CD14-positive monocyte (primary cell): Measurements from ENCODE around the gene PRICKLE1. TPM values are rescaled to one million over a fixed set of nuclear protein-coding genes. Genes with fewer than 3 reads are reported as not detected.

Source experiments
- DNase-seq, 3 donors: peaks; one replicate each; pipeline ENCODE4 v3.0.0-alpha.2; 2011 to 2022
- H2AFZ ChIP-seq: 2 replicates; pipeline ENCODE4 v1.6.0; 2012; ENCODE audit warnings: mild to moderate bottlenecking, low read depth, low read length, inconsistent platforms; ENCODE audit not compliant: insufficient read depth, poor library complexity, severe bottlenecking
- H3K27ac ChIP-seq, 2 donors: 1 replicate in 1 of 2; 2 replicates in 1 of 2; pipeline ENCODE4 v1.5.1; 2012 to 2013; ENCODE audit warnings: low read length in 2 of 2, control low read depth in 1 of 2, inconsistent platforms in 1 of 2, low read depth in 1 of 2, mild to moderate bottlenecking in 1 of 2
- H3K27me3 ChIP-seq, 2 donors: one replicate each; pipeline versions ENCODE4 v1.6.0 to v1.6.1; 2011 to 2013; ENCODE audit warnings: low read length in 2 of 2; ENCODE audit not compliant: control insufficient read depth in 2 of 2, insufficient read depth in 2 of 2
- H3K36me3 ChIP-seq, 2 donors: replicated peaks in 1 of 2; 1 replicate in 1 of 2; 2 replicates in 1 of 2; pipeline versions ENCODE4 v1.5.1 to v1.6.1; 2012 to 2013; ENCODE audit warnings: low read length in 2 of 2, control low read depth in 1 of 2, inconsistent platforms in 1 of 2, mild to moderate bottlenecking in 1 of 2; ENCODE audit not compliant: insufficient read depth in 2 of 2, control insufficient read depth in 1 of 2
- H3K4me1 ChIP-seq, 2 donors: 1 replicate in 1 of 2; 2 replicates in 1 of 2; pipeline versions ENCODE4 v1.5.1 to v1.6.1; 2012 to 2013; ENCODE audit warnings: low read length in 2 of 2, control low read depth in 1 of 2, inconsistent platforms in 1 of 2, mild to moderate bottlenecking in 1 of 2, moderate library complexity in 1 of 2; ENCODE audit not compliant: insufficient read depth in 2 of 2, control insufficient read depth in 1 of 2
- H3K4me2 ChIP-seq: replicated peaks from 2 replicates; pipeline ENCODE3; 2012; ENCODE audit warnings: low read length, moderate library complexity, mild to moderate bottlenecking; ENCODE audit not compliant: poor library complexity, severe bottlenecking; ENCODE audit errors: extremely low read depth
- H3K4me3 ChIP-seq, 3 experiments: fragments of 200-600 bp in 1 of 3; sonication (generic) in 1 of 3; replicated peaks in 1 of 3; 1 replicate in 2 of 3; 2 replicates in 1 of 3; pipeline ENCODE4 v1.5.1; 2011 to 2013; ENCODE audit warnings: low read length in 3 of 3, mild to moderate bottlenecking in 3 of 3, control low read depth in 2 of 3, low read depth in 2 of 3, inconsistent platforms in 1 of 3, moderate library complexity in 1 of 3
- H3K79me2 ChIP-seq: 2 replicates; pipeline ENCODE4 v1.6.0; 2012; ENCODE audit warnings: mild to moderate bottlenecking, control low read depth, inconsistent platforms, low read length, moderate library complexity; ENCODE audit not compliant: insufficient read depth
- H3K9ac ChIP-seq: 2 replicates; pipeline ENCODE4 v1.6.0; 2017; ENCODE audit warnings: low read length, mild to moderate bottlenecking; ENCODE audit not compliant: insufficient read depth, poor library complexity, severe bottlenecking
- H3K9me3 ChIP-seq, 2 donors: replicated peaks in 1 of 2; 1 replicate in 1 of 2; 2 replicates in 1 of 2; pipeline versions ENCODE4 v1.5.1 to v1.6.1; 2012 to 2013; ENCODE audit warnings: low read length in 2 of 2, control low read depth in 1 of 2; ENCODE audit not compliant: control insufficient read depth in 1 of 2, insufficient read depth in 1 of 2
- H4K20me1 ChIP-seq: 2 replicates; pipeline ENCODE4 v1.6.0; 2012; ENCODE audit warnings: mild to moderate bottlenecking, low read length, control low read depth, moderate library complexity; ENCODE audit not compliant: insufficient read depth
- H3K27ac Mint-ChIP-seq, 7 donors: one replicate each; pipeline ENCODE4 v1.8.0; 2020; ENCODE audit warnings: mild to moderate bottlenecking in 7 of 7, mixed read lengths in 7 of 7, moderate library complexity in 6 of 7, inconsistent platforms in 2 of 7
- H3K27me3 Mint-ChIP-seq, 3 donors: one replicate each; pipeline ENCODE4 v1.8.0; 2021 to 2022; ENCODE audit warnings: low read depth in 3 of 3, mild to moderate bottlenecking in 3 of 3, mixed read lengths in 3 of 3, moderate library complexity in 3 of 3, inconsistent platforms in 1 of 3
- H3K36me3 Mint-ChIP-seq, 2 donors: one replicate each; pipeline ENCODE4 v1.8.0; 2020; ENCODE audit warnings: mixed read lengths in 2 of 2, inconsistent platforms in 1 of 2, mild to moderate bottlenecking in 1 of 2
- H3K4me1 Mint-ChIP-seq: one replicate; pipeline ENCODE4 v1.8.0; 2020; ENCODE audit warnings: mild to moderate bottlenecking, mixed read lengths
- H3K4me3 Mint-ChIP-seq, 2 donors: one replicate each; pipeline ENCODE4 v1.8.0; 2020; ENCODE audit warnings: mild to moderate bottlenecking in 2 of 2, mixed read lengths in 2 of 2, moderate library complexity in 1 of 2
- H3K9me3 Mint-ChIP-seq, 7 donors: one replicate each; pipeline ENCODE4 v1.8.0; 2020 to 2022; ENCODE audit warnings: mixed read lengths in 7 of 7, mild to moderate bottlenecking in 6 of 7, moderate library complexity in 6 of 7, inconsistent platforms in 2 of 7
- WGBS: methylation state at CpG from one replicate; pipeline ENCODE4 v1.1.5; 2013; ENCODE audit warnings: missing lambda C conversion rate; ENCODE audit not compliant: insufficient coverage; 5-methylcytosine and 5-hydroxymethylcytosine counted together
- intact Hi-C, 2 donors: fragments of 100-400 bp; cut with micrococcal nuclease; formaldehyde crosslinking; loops; one replicate each; pipeline versions ENCODE4 v1.15.0 to v1.15.1; 2023
- polyA plus RNA-seq, 3 donors: library from polyadenylated mRNA; depleted of rRNA in 1 of 3; unstranded in 2 of 3; stranded (reverse) in 1 of 3; fragments of 300-500 nt in 2 of 3; fragments of >200 nt in 1 of 3; fragmentation: Illumina TruSeq in 2 of 3; gene quantifications; 1 replicate in 2 of 3; 2 replicates in 1 of 3; pipeline ENCODE4 v1.2.3, GENCODE V29; 2012 to 2021
- TF ChIP-seq, protein P1 (sequence below): fragments of 200-600 bp; IDR thresholded peaks from one replicate; pipeline ENCODE4 v1.8.0; 2022; ENCODE audit warnings: antibody characterized with exemption, mild to moderate bottlenecking

Gene PRICKLE1
- polyA plus RNA-seq, 3 donors, result 1.3 to 5.1 (median 2.6) TPM

DNA sequence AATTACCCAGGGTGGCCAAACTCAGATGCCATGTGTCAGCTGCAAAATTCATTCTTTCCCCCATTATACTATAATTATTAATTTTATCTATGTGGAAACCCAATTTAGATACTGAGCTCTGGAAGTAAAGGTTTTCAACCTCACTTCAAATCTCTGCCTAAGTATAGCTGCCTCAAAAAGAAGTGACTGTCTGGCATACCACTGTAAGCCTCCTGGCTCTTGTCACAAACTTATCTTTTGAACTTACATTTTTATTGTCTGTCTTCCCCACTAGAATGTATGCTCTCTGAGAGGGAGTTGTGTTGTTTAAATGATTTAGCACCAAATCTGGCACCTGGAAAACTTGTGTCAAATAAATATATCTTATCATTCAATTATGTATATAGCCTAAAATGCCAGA is 16.1 kb upstream of the PRICKLE1 start:
- peaks cover 0 to 10% (median 2%) of the 10 kb centered on the region in 7 donors for H3K9me3 Mint-ChIP-seq
- no peaks in the 10 kb centered on the region for H3K79me2 ChIP-seq
- H2AFZ ChIP-seq, result no peak overlapping the region
- no peak for DNase-seq
- no peak overlapping the region for H3K27ac Mint-ChIP-seq
- no peaks in the 10 kb centered on the region for H3K36me3 ChIP-seq
- H3K27me3 ChIP-seq, result peaks cover 0 to 2% of the 10 kb centered on the region in 2 donors
- no peaks in the 10 kb centered on the region for H3K9me3 ChIP-seq
- H3K4me1 Mint-ChIP-seq, result no peaks in the 10 kb centered on the region
- H3K4me1 ChIP-seq, result no peaks in the 10 kb centered on the region
- TF ChIP-seq, protein P1, sequence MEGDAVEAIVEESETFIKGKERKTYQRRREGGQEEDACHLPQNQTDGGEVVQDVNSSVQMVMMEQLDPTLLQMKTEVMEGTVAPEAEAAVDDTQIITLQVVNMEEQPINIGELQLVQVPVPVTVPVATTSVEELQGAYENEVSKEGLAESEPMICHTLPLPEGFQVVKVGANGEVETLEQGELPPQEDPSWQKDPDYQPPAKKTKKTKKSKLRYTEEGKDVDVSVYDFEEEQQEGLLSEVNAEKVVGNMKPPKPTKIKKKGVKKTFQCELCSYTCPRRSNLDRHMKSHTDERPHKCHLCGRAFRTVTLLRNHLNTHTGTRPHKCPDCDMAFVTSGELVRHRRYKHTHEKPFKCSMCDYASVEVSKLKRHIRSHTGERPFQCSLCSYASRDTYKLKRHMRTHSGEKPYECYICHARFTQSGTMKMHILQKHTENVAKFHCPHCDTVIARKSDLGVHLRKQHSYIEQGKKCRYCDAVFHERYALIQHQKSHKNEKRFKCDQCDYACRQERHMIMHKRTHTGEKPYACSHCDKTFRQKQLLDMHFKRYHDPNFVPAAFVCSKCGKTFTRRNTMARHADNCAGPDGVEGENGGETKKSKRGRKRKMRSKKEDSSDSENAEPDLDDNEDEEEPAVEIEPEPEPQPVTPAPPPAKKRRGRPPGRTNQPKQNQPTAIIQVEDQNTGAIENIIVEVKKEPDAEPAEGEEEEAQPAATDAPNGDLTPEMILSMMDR, result no peak
- no peak overlapping the region for H3K27ac ChIP-seq
- no peak overlapping the region for H3K9ac ChIP-seq
- intact Hi-C loops, result no loop called here
- peaks cover 1 to 12% (median 11%) of the 10 kb centered on the region in 3 donors for H3K27me3 Mint-ChIP-seq
- H3K36me3 Mint-ChIP-seq, result no peaks in the 10 kb centered on the region
- no peak overlapping the region for H3K4me2 ChIP-seq
- no peak overlapping the region for H3K4me3 Mint-ChIP-seq
- H3K4me3 ChIP-seq, result no peak overlapping the region
- no peaks in the 10 kb centered on the region for H4K20me1 ChIP-seq

GRCh38 chr12:42603246-42603990 is 13.9 kb upstream of the PRICKLE1 start:
- H3K4me3 Mint-ChIP-seq, result no peak overlapping the region
- H3K9ac ChIP-seq, result no peak overlapping the region
- H3K9me3 ChIP-seq, result no peaks in the 10 kb centered on the region
- no peaks in the 10 kb centered on the region for H3K4me1 Mint-ChIP-seq
- no peaks in the 10 kb centered on the region for H3K4me1 ChIP-seq
- no peak overlapping the region for H3K4me2 ChIP-seq
- TF ChIP-seq, protein P1, result no peak
- no peaks in the 10 kb centered on the region for H4K20me1 ChIP-seq
- no peak overlapping the region for H3K4me3 ChIP-seq
- intact Hi-C loops, result no loop called here
- no peaks in the 10 kb centered on the region for H3K36me3 ChIP-seq
- 36% methylated on average over 3 of the region's 6 CpGs for WGBS
- no peak overlapping the region for H3K27ac Mint-ChIP-seq
- H3K27me3 Mint-ChIP-seq, result peaks cover 4 to 13% (median 11%) of the 10 kb centered on the region in 3 donors
- no peak overlapping the region for H3K27ac ChIP-seq
- H3K79me2 ChIP-seq, result no peaks in the 10 kb centered on the region
- H2AFZ ChIP-seq, result no peak overlapping the region
- H3K9me3 Mint-ChIP-seq, result peaks cover 0 to 4% (median 0%) of the 10 kb centered on the region in 7 donors
- no peaks in the 10 kb centered on the region for H3K36me3 Mint-ChIP-seq
- peaks cover 2 to 3% of the 10 kb centered on the region in 2 donors for H3K27me3 ChIP-seq
- DNase-seq, result no peak
